GM19193 (cell line): ENCODE measurements around the gene FBLN1.

Source experiments
- POLR2A ChIP-seq: IDR thresholded peaks from 4 replicates; pipeline ENCODE4 v1.6.1; 2011; ENCODE audit not compliant: insufficient read depth, insufficient read length; ENCODE audit errors: extremely low read depth

The FBLN1 gene

DNA sequence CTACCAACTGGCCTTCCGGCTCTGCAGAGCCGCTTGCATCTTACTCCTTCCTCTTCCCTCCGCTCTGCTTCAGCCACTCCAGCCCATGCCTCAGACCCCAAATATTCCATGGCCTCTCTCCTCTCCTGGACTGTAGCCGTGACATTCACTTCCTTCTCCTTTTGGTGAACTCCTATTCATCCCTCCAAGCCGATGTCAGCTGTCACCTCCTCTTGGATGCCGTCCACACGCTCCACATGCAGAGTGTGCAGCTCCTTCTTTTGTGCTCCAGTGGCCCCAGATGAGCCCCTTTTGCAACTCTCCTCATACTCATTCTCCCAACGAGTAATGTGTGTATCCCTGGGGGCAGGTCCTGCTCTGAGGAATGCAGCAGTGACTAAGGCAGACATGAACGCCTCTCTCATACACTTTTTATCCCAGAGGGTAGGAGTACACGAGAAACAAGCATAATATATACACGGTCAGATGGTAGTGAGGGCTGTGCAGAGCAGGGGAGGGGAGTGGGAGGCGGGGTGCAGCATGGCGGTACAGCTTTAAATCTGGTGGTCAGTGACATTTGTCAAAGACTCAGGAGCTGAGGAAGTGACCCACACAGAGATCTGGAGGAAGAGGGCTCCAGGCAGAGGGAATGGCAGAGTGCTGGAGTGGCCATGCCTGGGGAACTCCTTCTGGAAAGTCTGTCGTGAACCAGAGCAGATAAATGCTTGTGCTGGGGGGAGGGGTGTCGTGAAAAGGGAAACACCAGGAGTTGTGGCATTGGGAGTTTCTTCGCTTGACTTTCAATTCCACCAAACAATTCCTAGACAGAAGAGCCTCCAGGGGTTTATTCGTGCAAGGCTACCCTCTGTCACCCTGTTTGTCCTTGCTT is 85.2 kb downstream of the FBLN1 start:
- TF ChIP-seq POLR2A = no peak

DNA sequence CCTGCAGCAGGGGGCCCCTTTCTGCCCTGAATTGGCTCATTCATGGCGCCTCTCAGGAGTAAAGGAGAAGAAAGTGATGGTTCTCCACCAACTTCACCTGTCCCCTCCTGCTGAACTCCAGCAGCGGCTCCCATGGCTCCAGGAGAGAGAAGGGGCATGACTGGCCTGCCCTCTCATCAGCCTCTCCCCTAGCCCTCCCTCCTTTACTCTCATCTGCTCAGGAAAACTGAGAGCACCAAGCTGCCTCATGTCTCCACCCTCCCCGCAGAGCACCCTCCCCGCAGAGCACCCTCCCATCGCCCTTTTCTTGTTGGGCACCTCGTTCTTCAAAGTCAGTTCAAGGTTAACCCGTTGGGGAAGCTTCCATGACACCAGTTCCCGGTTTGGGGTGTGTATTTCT is 86.9 kb downstream of the FBLN1 start:
- no peak for TF ChIP-seq POLR2A

DNA sequence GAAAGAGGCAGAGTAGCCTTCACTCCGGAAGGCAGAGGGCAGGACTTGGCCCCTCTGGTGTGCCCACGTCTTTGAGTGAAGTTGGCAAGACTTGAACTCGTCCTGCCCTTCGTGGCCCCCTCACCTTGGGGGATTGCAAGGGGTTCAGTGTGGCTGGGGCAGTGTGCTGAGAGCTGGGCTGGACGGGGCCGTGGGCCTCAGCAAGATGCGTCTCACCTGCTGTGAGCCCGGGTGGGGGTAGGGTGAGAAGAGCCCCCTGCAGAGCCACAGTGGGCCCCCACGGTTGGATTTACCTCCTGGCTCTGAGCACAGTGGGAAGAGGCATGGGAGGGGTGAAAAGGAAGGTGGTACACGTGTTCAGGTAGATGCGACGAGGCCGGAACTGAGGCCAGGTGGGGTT is 87.6 kb downstream of the FBLN1 start:
- TF ChIP-seq POLR2A = no peak

DNA sequence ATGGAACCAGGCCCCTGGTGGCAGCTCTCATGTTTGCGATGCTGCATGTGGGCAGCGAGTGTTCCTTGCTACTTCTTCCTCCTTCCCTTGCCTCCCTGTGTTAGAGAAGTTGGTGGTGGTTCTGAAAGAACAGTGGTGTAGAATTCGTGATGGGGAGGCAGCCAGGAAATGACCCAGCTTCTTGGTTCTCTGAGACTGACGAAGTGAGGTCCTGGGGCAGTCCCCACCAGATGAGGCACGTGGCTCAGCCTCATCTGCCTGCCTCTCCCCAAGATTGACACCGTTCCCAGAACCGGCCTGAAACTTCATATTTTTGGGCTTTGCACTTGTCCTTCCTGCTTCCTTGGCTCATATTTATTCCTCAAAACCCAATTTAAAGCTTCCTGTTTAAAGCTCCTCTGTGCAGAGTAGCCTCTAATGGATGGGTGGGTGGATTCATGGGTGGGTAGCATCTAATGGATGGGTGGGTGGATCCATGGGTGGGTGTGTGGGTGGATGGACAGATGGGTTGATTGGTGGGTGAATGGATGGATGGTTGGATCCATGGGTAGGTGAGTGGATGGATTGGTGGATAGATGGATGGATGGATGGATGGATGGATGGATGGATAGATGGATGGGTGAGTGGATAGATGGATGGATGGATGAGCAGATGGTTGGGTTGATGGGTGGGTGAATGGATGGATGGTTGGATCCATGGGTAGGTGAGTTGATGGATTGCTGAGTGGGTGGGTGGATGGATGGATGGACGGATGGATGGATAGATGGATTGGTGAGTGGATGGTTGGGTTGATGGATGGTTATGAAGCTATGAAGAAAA is 91.6 kb downstream of the FBLN1 start:
- no peak for TF ChIP-seq POLR2A

DNA sequence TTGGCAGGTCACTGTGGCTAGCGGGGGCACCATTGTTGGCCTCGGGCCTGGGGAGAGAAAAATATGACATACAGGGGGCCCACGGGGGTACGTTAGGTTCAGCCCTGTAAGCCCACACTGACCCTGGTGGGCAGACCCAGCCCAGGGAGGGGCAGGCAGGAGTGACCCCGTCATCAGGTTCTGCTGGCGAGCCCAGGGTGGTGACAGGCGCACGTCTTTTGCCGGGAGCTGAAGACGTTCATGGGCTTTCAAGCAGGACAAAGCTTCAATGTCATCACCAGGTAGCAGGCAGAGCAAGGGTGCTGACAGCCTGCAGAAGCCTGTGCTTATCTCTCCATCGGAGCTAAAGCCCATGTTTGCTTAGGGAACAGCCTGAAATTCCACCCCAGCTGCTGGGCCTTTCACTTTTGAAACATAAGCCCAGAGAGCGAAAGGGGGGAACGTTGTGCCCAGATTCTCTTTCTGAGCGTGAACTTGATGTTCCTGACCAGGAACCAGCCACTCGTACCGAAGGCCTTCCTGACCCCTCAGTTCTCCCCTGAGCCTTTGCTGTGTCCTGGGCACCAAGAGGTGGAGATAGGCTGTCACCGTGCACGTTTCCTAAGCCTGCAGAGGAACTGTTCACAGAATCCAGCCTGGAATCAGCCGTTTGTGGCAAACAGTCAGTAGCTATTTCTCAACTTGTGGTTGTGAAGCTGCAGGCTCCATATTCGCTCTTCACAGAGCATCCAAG is 94.9 kb downstream of the FBLN1 start:
- TF ChIP-seq POLR2A = no peak

DNA sequence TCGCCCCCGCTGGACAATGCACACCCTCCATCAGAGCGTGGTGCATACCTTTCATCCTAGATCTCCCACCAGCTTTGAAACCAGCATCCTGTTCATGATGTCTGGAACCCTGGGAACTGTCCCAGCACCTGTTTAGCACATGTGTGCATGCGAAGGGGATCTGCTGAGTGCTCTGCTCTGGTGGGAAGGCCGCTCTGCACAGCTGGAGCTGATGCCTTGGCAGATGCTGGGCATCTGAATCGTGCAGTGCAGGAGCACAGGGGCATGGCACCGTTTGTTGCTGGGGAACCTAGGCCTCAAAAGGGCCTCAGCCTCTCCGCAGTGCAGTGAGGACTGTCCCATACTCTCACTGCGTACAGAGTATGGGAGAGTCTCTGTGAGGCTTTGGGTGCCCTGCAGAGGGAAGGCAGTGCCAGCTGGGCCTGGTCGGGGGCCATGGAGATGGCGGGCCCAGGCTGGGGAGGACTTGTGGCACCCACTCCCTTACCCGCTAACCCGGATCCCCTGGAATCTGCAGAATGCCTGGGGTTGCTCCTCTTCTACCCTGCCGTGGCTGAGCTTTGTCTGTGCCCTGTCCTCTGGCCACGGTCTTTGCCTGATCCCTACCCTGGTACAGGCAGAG is 96.0 kb downstream of the FBLN1 start:
- TF ChIP-seq POLR2A = no peak

DNA sequence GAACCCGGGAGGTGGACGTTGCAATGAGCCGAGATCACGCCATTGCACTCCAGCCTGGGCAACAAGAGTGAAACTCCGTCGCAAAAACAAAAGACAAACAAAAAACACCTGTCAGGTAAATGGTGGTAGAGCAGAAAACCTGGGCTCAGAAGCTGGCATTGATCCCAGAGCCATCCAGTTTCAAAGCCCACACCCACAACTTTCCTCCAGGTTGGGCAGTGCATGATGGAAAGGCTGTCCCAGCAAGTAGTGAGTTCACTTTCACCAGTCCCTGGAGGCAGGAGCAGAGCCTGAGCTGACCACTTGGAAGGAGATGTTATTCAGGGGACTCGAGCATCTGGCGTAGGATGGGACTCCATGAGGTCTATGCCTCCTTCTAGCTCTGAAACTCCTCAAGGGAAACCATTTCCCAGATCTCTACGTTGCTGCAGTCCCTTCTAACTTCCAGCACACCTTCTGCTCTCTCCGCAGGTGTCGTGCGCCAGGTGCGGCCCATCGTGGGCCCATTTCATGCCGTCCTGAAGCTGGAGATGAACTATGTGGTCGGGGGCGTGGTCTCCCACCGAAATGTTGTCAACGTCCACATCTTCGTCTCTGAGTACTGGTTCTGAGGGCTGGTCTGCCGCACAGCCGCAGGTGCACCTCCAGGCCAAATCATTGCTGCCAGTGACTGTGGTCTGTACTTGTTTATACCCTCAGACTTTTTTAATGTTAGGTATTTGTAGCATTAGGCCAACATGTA is 97.3 kb downstream of the FBLN1 start:
- no peak for TF ChIP-seq POLR2A

DNA sequence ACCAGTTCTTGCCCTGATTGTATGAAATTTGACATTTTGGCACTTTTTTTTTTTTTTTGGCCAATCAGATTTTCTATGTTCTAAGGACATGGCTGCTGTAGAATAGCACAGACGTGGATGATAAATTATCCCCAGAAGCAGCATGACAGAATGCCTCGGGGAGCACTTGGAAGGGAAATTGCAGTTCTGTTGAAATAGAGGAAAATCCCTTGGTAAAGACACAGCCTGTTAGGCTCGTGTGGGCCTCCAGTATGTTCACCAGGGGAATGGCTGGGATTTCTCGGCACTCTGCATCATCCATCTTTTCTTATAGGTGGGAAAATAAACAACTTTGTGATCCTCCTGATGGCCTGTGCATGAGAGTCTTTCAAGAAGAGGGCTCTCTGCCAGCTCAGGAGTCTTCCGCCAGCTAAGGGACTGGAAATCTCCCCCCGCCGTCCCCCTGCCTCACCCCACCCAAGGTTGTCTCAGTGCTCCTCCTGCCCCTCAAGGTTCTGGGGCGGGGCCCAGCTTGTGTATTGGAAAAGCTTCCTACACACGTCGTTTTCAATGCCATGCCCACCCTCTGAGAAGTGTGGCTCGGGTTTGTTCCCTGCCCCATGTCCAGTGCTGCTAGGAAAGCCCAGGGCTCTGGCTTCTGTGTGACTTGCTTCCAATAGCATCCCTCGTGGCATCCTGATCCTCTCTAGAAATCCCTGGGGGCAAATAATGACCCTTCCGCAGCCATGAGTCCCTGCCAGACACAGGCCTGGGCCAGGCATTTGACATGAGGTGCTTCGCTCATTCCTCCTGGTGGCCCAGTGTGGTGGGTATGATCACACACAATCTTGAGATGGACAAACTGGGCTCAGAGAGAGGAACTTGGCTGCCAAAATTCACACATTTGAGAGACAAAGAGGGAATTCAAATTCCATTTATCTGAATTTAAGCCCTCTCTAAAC is 98.4 kb downstream of the FBLN1 start:
- no peak for TF ChIP-seq POLR2A

DNA sequence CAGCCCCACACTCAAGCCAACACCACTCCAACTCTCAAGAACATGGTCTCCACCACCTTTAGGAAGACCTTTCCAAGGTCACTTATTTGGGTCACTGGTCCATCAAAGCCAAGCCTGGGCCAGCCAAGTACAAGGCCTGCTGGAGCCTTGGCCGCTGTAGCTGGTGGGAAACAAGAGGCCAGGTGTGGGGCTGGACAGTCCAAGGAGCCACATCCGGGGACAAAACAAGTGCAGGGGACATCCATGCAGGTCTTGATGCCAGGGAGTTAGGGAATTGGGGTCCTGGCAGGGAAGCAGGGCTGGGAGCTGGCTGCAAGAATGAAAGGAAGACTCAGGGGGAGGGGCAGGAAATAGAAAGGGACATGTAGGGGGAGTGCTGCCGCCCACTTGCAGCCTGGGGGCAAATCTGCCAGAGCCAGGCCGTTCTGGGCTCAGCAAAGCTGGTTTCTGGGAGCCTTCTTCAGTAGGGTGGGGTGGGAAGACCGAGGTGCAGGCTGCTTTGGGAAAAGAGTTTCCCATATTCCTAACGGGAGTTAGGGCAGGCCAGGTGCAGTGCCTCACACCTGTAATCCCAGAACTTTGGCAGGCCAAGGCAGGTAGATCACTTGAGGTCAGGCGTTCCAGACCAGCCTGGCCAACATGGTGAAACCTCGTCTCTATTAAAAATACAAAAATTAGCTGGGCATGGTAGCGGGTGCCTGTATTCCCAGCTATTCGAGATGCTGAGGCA is 99.5 kb downstream of the FBLN1 start:
- TF ChIP-seq POLR2A = no peak

DNA sequence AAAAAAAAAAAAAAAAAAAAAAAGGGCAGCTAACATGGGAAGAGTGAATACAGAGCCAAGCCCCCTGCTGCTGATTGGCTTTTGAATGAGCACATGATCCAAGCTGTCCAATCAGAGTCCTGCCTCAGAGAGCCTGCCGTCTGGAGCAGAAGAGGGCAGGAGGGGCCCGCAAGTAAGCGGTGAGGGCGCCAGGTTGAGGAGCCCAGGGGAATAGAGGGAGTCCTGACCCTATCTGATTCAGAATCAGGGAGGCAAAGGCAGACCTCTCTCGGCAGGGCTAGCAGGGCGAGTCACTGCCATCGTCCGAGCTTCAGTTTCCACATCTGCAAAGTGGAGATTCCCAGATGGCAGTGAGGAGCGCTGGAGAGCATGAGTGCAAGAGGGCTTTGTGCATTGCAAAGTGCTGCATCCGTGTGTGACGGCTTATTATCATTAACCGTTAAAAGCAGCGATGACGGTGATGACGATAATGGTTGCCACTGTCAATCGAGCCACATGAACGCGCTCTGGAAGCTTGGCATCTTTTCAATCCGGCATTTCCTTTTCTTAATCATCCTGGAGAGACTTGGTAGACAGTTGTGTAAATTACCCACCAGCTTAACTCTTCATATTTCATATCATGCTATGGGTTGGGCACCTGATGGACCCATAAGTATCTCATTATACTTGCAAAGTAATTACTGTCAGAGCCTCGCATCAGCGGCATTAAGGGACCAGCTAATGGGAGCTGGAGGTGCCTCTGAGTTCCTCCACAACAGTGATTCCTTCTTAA is 100.3 kb downstream of the FBLN1 start:
- no peak for TF ChIP-seq POLR2A

DNA sequence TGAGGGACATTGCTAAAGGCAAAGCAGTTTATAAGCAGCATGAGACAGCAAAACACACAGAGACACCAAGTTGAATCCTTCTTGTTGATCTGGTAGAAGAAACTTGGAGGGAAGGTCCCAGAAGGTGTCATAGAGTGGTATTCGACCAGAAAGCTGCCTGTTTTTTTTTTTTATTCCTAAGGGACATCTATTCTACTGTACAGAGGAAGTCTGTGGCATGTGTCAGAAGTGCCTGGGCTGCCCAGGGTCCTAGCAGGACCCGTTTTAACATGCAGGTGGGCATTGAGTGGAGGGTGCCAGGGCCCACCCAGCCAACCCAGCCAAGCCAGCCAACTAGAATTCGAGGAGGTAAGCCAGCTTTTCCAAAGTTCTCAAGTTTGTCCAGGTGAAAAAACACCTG is 100.9 kb downstream of the FBLN1 start:
- TF ChIP-seq POLR2A = no peak

DNA sequence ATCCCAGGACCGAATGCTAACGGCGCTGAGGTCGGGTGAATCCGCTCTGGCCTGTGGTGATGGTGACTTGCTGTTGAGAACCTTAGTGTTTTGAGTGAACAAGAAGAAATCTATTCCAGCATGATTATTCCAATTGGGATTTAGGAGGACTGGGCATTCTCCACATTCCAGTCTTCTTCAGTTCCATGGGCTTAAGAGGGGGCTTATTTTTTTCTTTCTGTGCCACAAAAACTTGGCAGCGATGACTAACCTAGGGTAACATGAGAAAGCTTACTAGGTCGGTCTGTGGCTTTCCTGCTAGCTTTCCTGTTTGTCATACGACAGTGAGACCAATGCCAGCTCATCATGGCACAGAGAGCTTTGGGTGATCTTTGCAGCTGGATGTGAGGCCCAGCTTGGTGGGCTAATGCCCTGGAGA is 106.1 kb downstream of the FBLN1 start:
- TF ChIP-seq POLR2A = no peak
